ENCODE measurements around the gene ARL2.

DNA sequence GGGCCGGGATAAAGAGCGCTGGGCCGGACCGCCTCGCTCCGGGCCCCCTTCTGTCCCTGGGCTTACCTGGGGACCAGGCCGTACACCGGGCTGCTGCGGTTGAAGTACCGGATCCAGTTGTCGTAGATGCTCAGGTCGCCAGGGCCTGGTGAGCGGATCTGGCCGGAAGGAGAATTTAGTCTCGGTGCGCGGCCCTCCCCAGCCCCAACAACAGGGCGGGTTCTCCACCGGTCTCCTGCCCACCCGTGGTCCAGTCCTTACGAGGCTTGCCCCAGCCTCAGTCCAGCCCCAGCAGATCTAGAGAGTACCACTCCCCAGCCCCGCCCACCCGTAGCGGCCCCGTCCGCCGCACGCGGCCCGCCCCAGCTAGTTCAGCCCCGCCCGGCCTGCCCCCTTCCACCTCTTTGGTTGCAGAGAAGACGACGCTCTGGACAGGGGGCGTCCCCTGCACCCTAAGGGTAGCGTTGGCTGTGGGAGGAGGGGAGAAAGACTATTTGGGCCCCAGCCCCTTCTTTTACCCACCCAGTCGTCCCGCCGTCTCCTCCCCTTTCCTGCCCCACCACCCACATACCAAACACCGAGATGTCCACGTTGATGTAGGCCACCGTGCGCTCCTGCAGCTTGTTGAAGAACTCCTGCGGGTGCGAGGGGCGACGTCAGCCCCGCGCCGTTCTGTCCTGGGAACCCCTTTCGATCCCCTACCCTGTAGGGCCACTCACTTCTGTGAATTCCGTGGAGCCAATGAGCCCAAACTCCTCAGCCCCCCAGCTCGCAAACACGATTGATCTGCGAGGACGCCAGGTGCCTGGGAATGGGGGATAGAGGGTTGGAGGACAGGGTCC is 33.8 kb downstream of the ARL2 start:
- TF ChIP-seq CTCF (IDR thresholded peaks at IDR 0.05) = no peak
- TF ChIP-seq POLR2A (IDR thresholded peaks at IDR 0.05) = no peak
